Endothelial cell (in vitro differentiated cells): ENCODE measurements around the gene ARL8A. TPM values are rescaled to one million over a fixed set of nuclear protein-coding genes. Genes with fewer than 3 reads are reported as not detected.
A peak's percentile ranks its signal among the peaks of the same experiment; 100 is the strongest.

Experiments used
- DNase-seq: peaks from one replicate; pipeline ENCODE4 v3.0.0; 2021; ENCODE audit warnings: low spot score
- H3K27ac Mint-ChIP-seq: one replicate; pipeline ENCODE4 v1.8.0; 2021; ENCODE audit warnings: mixed read lengths, inconsistent platforms; ENCODE audit not compliant: unreplicated experiment
- H3K27me3 Mint-ChIP-seq: one replicate; pipeline ENCODE4 v1.8.0; 2021; ENCODE audit warnings: mild to moderate bottlenecking, moderate library complexity, mixed read lengths, inconsistent platforms; ENCODE audit not compliant: unreplicated experiment
- H3K36me3 Mint-ChIP-seq: one replicate; pipeline ENCODE4 v1.8.0; 2021; ENCODE audit warnings: mild to moderate bottlenecking, low read depth, mixed read lengths, inconsistent platforms; ENCODE audit not compliant: unreplicated experiment
- H3K4me1 Mint-ChIP-seq: one replicate; pipeline ENCODE4 v1.8.0; 2021; ENCODE audit warnings: mild to moderate bottlenecking, mixed read lengths, inconsistent platforms; ENCODE audit not compliant: unreplicated experiment
- H3K4me3 Mint-ChIP-seq: one replicate; pipeline ENCODE4 v1.8.0; 2021; ENCODE audit warnings: mild to moderate bottlenecking, mixed read lengths, inconsistent platforms; ENCODE audit not compliant: unreplicated experiment
- H3K9me3 Mint-ChIP-seq: one replicate; pipeline ENCODE4 v1.8.0; 2021; ENCODE audit warnings: mixed read lengths, inconsistent platforms; ENCODE audit not compliant: unreplicated experiment
- total RNA-seq: library from RNA; stranded (reverse); fragmentation: NEBNext Ultra II Directional; extraction: Animal tissue kit (Norgen Biotek cat#: 25700); gene quantifications from one replicate; pipeline ENCODE4 v1.2.1, GENCODE V29; 2021; ENCODE audit not compliant: unreplicated experiment
- TF ChIP-seq, protein P1 (sequence below): fragments of 200-600 bp; sonication (generic); IDR thresholded peaks from one replicate; pipeline ENCODE4 v1.5.0; 2021; ENCODE audit warnings: antibody characterized with exemption; ENCODE audit not compliant: unreplicated experiment

The ARL8A gene
- total RNA-seq, 1 donor from 2014 or later, result 38.8 TPM

- peaks cover 8% of the 10 kb centered on the region for H3K27me3 Mint-ChIP-seq
- H3K9me3 Mint-ChIP-seq, result no peaks in the 10 kb centered on the region
- H3K4me3 Mint-ChIP-seq, result no peak within 1 kb of the TSS
- no peaks in the 10 kb centered on the region for H3K36me3 Mint-ChIP-seq
- TF ChIP-seq, protein P1, sequence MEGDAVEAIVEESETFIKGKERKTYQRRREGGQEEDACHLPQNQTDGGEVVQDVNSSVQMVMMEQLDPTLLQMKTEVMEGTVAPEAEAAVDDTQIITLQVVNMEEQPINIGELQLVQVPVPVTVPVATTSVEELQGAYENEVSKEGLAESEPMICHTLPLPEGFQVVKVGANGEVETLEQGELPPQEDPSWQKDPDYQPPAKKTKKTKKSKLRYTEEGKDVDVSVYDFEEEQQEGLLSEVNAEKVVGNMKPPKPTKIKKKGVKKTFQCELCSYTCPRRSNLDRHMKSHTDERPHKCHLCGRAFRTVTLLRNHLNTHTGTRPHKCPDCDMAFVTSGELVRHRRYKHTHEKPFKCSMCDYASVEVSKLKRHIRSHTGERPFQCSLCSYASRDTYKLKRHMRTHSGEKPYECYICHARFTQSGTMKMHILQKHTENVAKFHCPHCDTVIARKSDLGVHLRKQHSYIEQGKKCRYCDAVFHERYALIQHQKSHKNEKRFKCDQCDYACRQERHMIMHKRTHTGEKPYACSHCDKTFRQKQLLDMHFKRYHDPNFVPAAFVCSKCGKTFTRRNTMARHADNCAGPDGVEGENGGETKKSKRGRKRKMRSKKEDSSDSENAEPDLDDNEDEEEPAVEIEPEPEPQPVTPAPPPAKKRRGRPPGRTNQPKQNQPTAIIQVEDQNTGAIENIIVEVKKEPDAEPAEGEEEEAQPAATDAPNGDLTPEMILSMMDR, result peak; percentile 31
- H3K27ac Mint-ChIP-seq, result no peak within 1 kb of the TSS
- peaks cover 15% of the 10 kb centered on the region for H3K4me1 Mint-ChIP-seq
- peak; percentile 66 for DNase-seq
Observed at GRCh38 chr1:202122639-202123335, 21.8 kb downstream of the ARL8A start, which contains the start of gene GPR37L1. Gene GPR37L1 (plus strand): TSS chr1:202122917. CDS start chr1:202122964, 47 bp downstream.

GRCh38 chr1:202121006-202121405, 23.5 kb downstream of the ARL8A start:
- TF ChIP-seq, protein P1, result no peak
- no peaks in the 10 kb centered on the region for H3K9me3 Mint-ChIP-seq

DNA sequence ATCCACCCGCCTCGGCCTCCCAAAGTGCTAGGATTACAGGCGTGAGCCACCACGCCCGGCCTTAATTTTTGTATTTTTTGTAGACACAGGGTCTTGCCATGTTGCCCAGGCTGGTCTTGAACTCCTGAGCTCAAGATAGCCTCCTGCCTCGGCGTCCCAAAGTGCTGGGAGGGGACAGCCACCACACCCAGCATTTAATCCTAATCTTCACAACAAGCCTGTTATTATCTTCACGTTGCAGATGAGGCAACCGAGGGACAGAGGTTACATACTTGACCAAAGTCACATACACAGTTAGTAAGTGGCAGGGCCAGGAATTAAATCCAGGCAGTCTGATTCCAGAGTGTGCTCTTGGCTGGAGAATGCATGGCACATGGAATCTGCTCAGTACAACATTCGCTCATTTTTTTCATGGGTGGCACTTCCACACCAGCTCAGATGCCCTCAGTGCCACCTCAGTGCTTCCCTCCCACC, 26.6 kb downstream of the ARL8A start:
- TF ChIP-seq, protein P1, result no peak
- no peaks in the 10 kb centered on the region for H3K36me3 Mint-ChIP-seq
- no peak overlapping the region for H3K4me3 Mint-ChIP-seq
- no peak overlapping the region for H3K27ac Mint-ChIP-seq
- no peaks in the 10 kb centered on the region for H3K9me3 Mint-ChIP-seq
- peaks cover 6% of the 10 kb centered on the region for H3K27me3 Mint-ChIP-seq
- H3K4me1 Mint-ChIP-seq, result peaks cover 8% of the 10 kb centered on the region
- DNase-seq, result no peak

More at GRCh38 chr1:202121006-202121405, 23.5 kb downstream of the ARL8A start:
- no peaks in the 10 kb centered on the region for H3K36me3 Mint-ChIP-seq
- no peak overlapping the region for H3K4me3 Mint-ChIP-seq
- peaks cover 4% of the 10 kb centered on the region for H3K27me3 Mint-ChIP-seq
- H3K4me1 Mint-ChIP-seq, result peaks cover 5% of the 10 kb centered on the region
- no peak for DNase-seq
- H3K27ac Mint-ChIP-seq, result no peak overlapping the region

DNA sequence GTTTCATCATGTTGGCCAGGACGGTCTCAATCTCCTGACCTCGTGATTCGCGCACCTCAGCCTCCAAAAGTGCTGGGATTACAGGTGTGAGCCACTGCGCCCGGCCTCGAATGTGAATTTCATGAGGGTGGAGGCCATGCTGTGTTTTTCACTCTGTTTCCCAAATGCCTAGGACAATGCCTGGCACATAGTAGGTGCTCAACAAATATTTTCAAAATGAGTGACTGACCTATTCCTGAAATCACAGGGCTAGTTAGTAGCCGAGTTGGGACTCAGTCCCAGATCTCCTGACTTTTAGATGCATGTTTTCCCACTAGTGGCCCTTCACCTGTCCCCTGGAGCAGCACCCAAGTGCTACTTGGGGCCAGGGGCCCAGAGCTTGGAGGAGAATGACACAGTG, 28.2 kb downstream of the ARL8A start:
- H3K27ac Mint-ChIP-seq, result no peak overlapping the region
- no peak overlapping the region for H3K4me3 Mint-ChIP-seq
- TF ChIP-seq, protein P1, result no peak
- no peaks in the 10 kb centered on the region for H3K9me3 Mint-ChIP-seq
- H3K36me3 Mint-ChIP-seq, result no peaks in the 10 kb centered on the region
- no peak for DNase-seq
- H3K27me3 Mint-ChIP-seq, result peaks cover 3% of the 10 kb centered on the region
- peaks cover 8% of the 10 kb centered on the region for H3K4me1 Mint-ChIP-seq

DNA sequence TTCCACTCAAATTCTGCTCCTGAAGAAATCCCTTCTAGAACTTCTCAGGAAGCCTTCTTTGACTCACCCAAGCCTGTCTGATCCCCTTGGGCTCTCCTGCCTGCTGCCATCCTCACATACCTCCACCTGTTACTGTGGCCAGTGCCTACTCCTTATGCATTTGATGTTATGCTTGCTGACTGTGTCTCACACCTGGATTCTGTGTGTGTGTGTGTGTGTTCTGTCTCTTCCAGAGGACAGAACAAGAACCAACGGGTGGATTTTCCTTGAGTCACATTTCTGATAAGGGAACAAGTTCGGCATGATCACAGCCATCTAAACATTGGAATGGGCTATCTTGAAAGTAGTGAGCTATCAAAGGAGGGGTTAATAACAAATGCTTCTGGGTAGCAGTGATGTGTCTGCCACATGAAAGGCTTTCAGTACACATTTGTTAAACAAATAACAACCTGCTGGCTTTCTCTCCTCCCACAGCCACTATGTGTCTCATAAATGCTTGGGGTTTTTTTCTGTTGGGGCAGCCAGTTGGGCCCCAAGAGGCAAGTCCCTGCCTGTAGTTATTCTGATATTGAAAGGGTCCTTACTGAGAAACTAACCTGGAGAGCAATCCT, 30.7 kb downstream of the ARL8A start:
- TF ChIP-seq, protein P1, result no peak
- DNase-seq, result no peak
- Mint-ChIP-seq H3K27ac (no peak overlapping the region), H3K27me3 (peaks cover 3% of the 10 kb centered on the region), H3K9me3 (no peaks in the 10 kb centered on the region), H3K4me3 (peak overlapping the region; percentile 48), H3K36me3 (no peaks in the 10 kb centered on the region), H3K4me1 (peaks cover 8% of the 10 kb centered on the region)
